Natural killer cell (primary cell): ENCODE data around the gene ZBTB12. TPM values are rescaled to one million over a fixed set of nuclear protein-coding genes. Genes with fewer than 3 reads are reported as not detected.

Experiments
- ATAC-seq, 3 donors: fragments of 150-1000 bp in 2 of 3; fragments of 200-7000 bp in 1 of 3; cut with Tn5 transposase; 1 replicate in 1 of 3; 2 replicates in 2 of 3; pipeline ENCODE4 v1.10.0; 2021; ENCODE audit warnings: mild to moderate bottlenecking in 2 of 3, moderate library complexity in 2 of 3
- DNase-seq, 2 donors: peaks; one replicate each; pipeline versions ENCODE4 v3.0.0 to v3.0.0-alpha.2; 2013 to 2021; ENCODE audit warnings: mixed read lengths in 1 of 2
- H3K27ac ChIP-seq: one replicate; pipeline ENCODE4 v1.5.1; 2013; ENCODE audit warnings: mild to moderate bottlenecking, low read length
- H3K27me3 ChIP-seq: one replicate; pipeline ENCODE4 v1.6.1; 2013; ENCODE audit warnings: low read length; ENCODE audit not compliant: control insufficient read depth, insufficient read depth
- H3K36me3 ChIP-seq: one replicate; pipeline ENCODE4 v1.6.1; 2013; ENCODE audit warnings: low read length; ENCODE audit not compliant: control insufficient read depth, insufficient read depth
- H3K4me1 ChIP-seq: one replicate; pipeline ENCODE4 v1.6.1; 2013; ENCODE audit warnings: low read length; ENCODE audit not compliant: control insufficient read depth, insufficient read depth
- H3K4me3 ChIP-seq: one replicate; pipeline ENCODE4 v1.5.1; 2013; ENCODE audit warnings: low read length
- H3K9me3 ChIP-seq: one replicate; pipeline ENCODE4 v1.6.1; 2013; ENCODE audit warnings: low read length; ENCODE audit not compliant: control insufficient read depth, insufficient read depth
- H3K27ac Mint-ChIP-seq, 2 donors: one replicate each; pipeline ENCODE4 v1.8.0; 2022; ENCODE audit warnings: mild to moderate bottlenecking in 2 of 2, mixed read lengths in 2 of 2, moderate library complexity in 1 of 2
- H3K27me3 Mint-ChIP-seq, 2 donors: one replicate each; pipeline ENCODE4 v1.8.0; 2022; ENCODE audit warnings: low read depth in 2 of 2, mixed read lengths in 2 of 2
- H3K36me3 Mint-ChIP-seq: one replicate; pipeline ENCODE4 v1.8.0; 2022; ENCODE audit warnings: mixed read lengths
- H3K4me1 Mint-ChIP-seq, 2 donors: one replicate each; pipeline ENCODE4 v1.8.0; 2022; ENCODE audit warnings: mixed read lengths in 2 of 2
- H3K4me3 Mint-ChIP-seq: one replicate; pipeline ENCODE4 v1.8.0; 2022; ENCODE audit warnings: mild to moderate bottlenecking, moderate library complexity, mixed read lengths
- H3K9me3 Mint-ChIP-seq, 2 donors: one replicate each; pipeline ENCODE4 v1.8.0; 2022; ENCODE audit warnings: mixed read lengths in 2 of 2
- WGBS: methylation state at CpG from one replicate; pipeline ENCODE4 v1.1.7; 2013; ENCODE audit warnings: missing lambda C conversion rate; ENCODE audit not compliant: insufficient coverage; 5-methylcytosine and 5-hydroxymethylcytosine counted together
- intact Hi-C: fragments of 100-400 bp; cut with micrococcal nuclease; formaldehyde crosslinking; loops from one replicate; pipeline ENCODE4 v1.14.2; 2022
- total RNA-seq, 4 donors: library from RNA; stranded (reverse); fragments of 120-200 nt in 1 of 4; gene quantifications; one replicate each; pipeline versions ENCODE4 v1.2.3 to v1.2.4, GENCODE V29; 2013 to 2022
- TF ChIP-seq, protein P1 (sequence below): fragments of 200-600 bp; IDR thresholded peaks from one replicate; pipeline ENCODE4 v1.8.0; 2022; ENCODE audit warnings: antibody characterized with exemption

ZBTB12 gene
- total RNA-seq, 3 donors from 2014 or later (not counting 1 experiment from before 2014, with no cell fraction given): 0.54 to 0.77 (median 0.63) TPM

DNA sequence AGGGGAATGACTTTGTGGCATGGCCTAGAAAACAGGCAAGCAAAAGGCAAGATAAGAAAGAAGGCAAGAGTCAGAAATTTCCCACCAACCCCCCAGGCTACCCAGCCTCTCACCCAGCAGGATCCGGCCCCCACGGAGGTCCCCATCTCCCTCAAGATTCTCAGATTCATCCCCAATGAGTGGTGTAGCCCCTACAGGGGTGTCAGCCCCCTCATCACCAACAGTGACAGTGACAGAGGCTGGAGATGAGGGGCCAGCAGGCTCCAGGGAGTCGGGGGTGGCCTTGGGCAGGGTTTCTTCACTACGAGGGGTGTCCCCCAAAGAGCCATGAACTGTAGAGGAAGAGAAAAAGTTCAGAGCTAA is 5.4 kb downstream of the ZBTB12 start:
- Mint-ChIP-seq H3K27ac (peak overlapping the region; percentile 86 to 92), H3K36me3 (peaks cover under 1% of the 10 kb centered on the region)

DNA sequence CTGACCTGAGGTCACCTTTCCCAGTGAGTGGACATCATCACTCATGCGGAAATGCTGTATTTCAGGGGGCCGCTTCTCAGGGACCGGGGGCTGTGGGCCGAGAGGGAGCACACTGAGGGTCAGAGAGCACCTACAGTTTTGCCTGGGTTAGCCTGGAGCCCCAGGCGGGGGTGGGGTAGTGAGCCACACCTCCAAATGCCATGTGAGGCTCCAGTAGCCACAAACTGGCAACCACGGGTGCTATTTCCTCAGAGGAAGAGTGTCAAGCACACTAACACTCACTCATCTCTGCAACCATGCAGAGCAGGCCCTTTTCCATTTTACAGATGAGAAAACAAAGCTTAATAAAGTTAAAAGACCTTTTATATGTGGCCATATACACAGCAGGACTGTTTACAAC is 9.1 kb downstream of the ZBTB12 start:
- H3K4me3 ChIP-seq: no peak overlapping the region
- Mint-ChIP-seq H3K27ac (no peak overlapping the region), H3K36me3 (peaks cover 7% of the 10 kb centered on the region), H3K4me1 (peaks cover 13 to 15% of the 10 kb centered on the region in 2 donors), H3K9me3 (no peaks in the 10 kb centered on the region), H3K27me3 (no peaks in the 10 kb centered on the region), H3K4me3 (no peak overlapping the region)
- H3K9me3 ChIP-seq: no peaks in the 10 kb centered on the region
- H3K27ac ChIP-seq: no peak overlapping the region
- WGBS: 77% methylated on average over 6 of the region's 6 CpGs
- TF ChIP-seq, protein P1, sequence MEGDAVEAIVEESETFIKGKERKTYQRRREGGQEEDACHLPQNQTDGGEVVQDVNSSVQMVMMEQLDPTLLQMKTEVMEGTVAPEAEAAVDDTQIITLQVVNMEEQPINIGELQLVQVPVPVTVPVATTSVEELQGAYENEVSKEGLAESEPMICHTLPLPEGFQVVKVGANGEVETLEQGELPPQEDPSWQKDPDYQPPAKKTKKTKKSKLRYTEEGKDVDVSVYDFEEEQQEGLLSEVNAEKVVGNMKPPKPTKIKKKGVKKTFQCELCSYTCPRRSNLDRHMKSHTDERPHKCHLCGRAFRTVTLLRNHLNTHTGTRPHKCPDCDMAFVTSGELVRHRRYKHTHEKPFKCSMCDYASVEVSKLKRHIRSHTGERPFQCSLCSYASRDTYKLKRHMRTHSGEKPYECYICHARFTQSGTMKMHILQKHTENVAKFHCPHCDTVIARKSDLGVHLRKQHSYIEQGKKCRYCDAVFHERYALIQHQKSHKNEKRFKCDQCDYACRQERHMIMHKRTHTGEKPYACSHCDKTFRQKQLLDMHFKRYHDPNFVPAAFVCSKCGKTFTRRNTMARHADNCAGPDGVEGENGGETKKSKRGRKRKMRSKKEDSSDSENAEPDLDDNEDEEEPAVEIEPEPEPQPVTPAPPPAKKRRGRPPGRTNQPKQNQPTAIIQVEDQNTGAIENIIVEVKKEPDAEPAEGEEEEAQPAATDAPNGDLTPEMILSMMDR: no peak
- no peak for DNase-seq
- peaks cover 45% of the 10 kb centered on the region for H3K36me3 ChIP-seq
- H3K27me3 ChIP-seq: no peaks in the 10 kb centered on the region
- peaks cover 10% of the 10 kb centered on the region for H3K4me1 ChIP-seq
- no peak for ATAC-seq
- intact Hi-C loops: no loop called here

More for the DNA sequence above, 5.4 kb downstream of the ZBTB12 start:
- peaks cover 45% of the 10 kb centered on the region for H3K4me1 ChIP-seq
- H3K27me3 Mint-ChIP-seq: no peaks in the 10 kb centered on the region
- no peaks in the 10 kb centered on the region for H3K27me3 ChIP-seq
- peak overlapping the region; percentile 81 for H3K27ac ChIP-seq
- H3K36me3 ChIP-seq: peaks cover 20% of the 10 kb centered on the region
- peak overlapping the region; percentile 89 for H3K4me3 Mint-ChIP-seq
- peaks cover 30 to 42% of the 10 kb centered on the region in 2 donors for H3K4me1 Mint-ChIP-seq
- TF ChIP-seq, protein P1: no peak
- DNase-seq: no peak
- H3K9me3 ChIP-seq: no peaks in the 10 kb centered on the region
- no peak for ATAC-seq
- intact Hi-C loops: loop anchor here (5.0 kb wide), 1 partner anchor 61 kb away; the partner anchor contains the start of genes NELFE and SKIC2
- 69% methylated on average over 4 of the region's 4 CpGs for WGBS
- H3K4me3 ChIP-seq: peak overlapping the region; percentile 76
- no peaks in the 10 kb centered on the region for H3K9me3 Mint-ChIP-seq

DNA sequence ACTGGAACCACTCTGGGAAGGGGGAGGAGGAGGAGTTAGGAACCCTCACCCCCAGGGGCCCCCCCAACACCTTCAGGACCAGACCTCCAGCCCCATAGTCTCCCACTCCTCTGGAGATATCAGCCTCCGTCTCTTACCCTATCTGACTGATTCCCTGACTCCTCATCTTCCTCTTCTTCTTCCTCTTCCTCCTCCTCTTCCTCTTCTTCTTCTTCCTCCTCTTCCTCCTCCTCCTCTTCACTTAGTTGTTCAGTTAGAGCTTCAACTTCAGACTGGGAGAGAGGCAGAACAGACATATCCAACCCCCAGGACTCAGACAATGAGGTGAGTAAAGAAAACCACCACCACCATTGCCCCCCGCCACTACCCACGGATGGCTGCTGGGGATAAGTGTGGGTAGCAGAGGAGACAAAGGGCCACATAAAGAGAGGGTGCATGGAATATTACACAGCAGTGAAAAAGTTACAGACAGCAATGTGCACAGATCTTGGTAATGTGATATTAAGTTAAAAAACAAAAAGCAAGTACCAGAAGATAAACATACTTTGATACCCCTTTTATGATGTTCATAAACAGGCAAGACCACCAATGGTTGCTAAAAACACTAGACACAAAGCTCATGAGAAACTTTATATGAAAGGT is 12.4 kb downstream of the ZBTB12 start:
- Histone ChIP-seq H3K4me1 (no peaks in the 10 kb centered on the region), H3K4me3 (no peak overlapping the region), H3K36me3 (peaks cover 61% of the 10 kb centered on the region), H3K27ac (no peak overlapping the region), H3K27me3 (no peaks in the 10 kb centered on the region), H3K9me3 (no peaks in the 10 kb centered on the region)
- Mint-ChIP-seq H3K27me3 (no peaks in the 10 kb centered on the region), H3K4me3 (no peak overlapping the region), H3K36me3 (peaks cover 14% of the 10 kb centered on the region), H3K4me1 (peaks cover 7% of the 10 kb centered on the region in 2 donors), H3K27ac (no peak overlapping the region), H3K9me3 (no peaks in the 10 kb centered on the region)
- ATAC-seq (no peak), DNase-seq (no peak)
- intact Hi-C loops: no loop called here
- WGBS: 95% methylated on average over 3 of the region's 3 CpGs
- TF ChIP-seq, protein P1: no peak
